ENCODE data around the gene SLC10A7. TPM values are rescaled to one million over a fixed set of nuclear protein-coding genes. Genes with fewer than 3 reads are reported as not detected.

Gene SLC10A7
- total and polyA plus RNA-seq, 7 donors = 1.3 to 5.7 (median 3.9) TPM

GRCh38 chr4:146513548-146513947 is 8.2 kb downstream of the SLC10A7 start:
- intact Hi-C loops (cut with DNase I) = no loop called here
- no peak for TF ChIP-seq CTCF (IDR thresholded peaks at IDR 0.05)
- Histone ChIP-seq H3K4me3 (no peak overlapping the region), H3K27ac (no peak overlapping the region), H3K36me3 (ENCODE audit: insufficient read depth in 1 of 2, low read depth in 1 of 2) (peaks cover 1 to 35% of the 10 kb centered on the region in 2 donors), H3K9me3 (no peaks in the 10 kb centered on the region), H3K27me3 (ENCODE audit: insufficient read depth in 3 of 3, low read length in 2 of 3) (no peaks in the 10 kb centered on the region), H3K4me1 (no peaks in the 10 kb centered on the region)
- WGBS, 3 donors = 96 to 100% (median 100%) methylated on average over 1 of the region's 1 CpG
- DNase-seq = no peak
- ATAC-seq = no peak

GRCh38 chr4:146511381-146511780 is 10.4 kb downstream of the SLC10A7 start:
- no peak for ATAC-seq
- intact Hi-C loops (cut with DNase I) = no loop called here
- H3K36me3 ChIP-seq (ENCODE audit: insufficient read depth in 1 of 2, low read depth in 1 of 2) = peaks cover 4 to 44% of the 10 kb centered on the region in 2 donors
- H3K9me3 ChIP-seq = no peaks in the 10 kb centered on the region
- no peaks in the 10 kb centered on the region for H3K27me3 ChIP-seq (ENCODE audit: insufficient read depth in 3 of 3, low read length in 2 of 3)
- H3K27ac ChIP-seq = no peak overlapping the region
- DNase-seq = no peak
- H3K4me1 ChIP-seq = no peaks in the 10 kb centered on the region
- TF ChIP-seq CTCF (IDR thresholded peaks at IDR 0.05) = no peak
- 72 to 79% (median 76%) methylated on average over 3 of the region's 3 CpGs for WGBS, 3 donors
- no peak overlapping the region for H3K4me3 ChIP-seq

GRCh38 chr4:146510942-146511341 is 10.8 kb downstream of the SLC10A7 start:
- no peak overlapping the region for H3K4me3 ChIP-seq
- no peak for DNase-seq
- 75 to 82% (median 79%) methylated on average over 3 of the region's 3 CpGs for WGBS, 3 donors

GRCh38 chr4:146508229-146508939 is 13.4 kb downstream of the SLC10A7 start:
- Histone ChIP-seq H3K27me3 (ENCODE audit: insufficient read depth in 3 of 3, low read length in 2 of 3) (no peaks in the 10 kb centered on the region), H3K36me3 (ENCODE audit: insufficient read depth in 1 of 2, low read depth in 1 of 2) (peaks cover 7 to 30% of the 10 kb centered on the region in 2 donors), H3K4me1 (no peaks in the 10 kb centered on the region), H3K9me3 (no peaks in the 10 kb centered on the region), H3K27ac (no peak overlapping the region), H3K4me3 (no peak overlapping the region)
- no peak for TF ChIP-seq CTCF (IDR thresholded peaks at IDR 0.05)
- intact Hi-C loops (cut with DNase I) = no loop called here
- 93 to 94% (median 94%) methylated on average over 3 of the region's 3 CpGs for WGBS, 3 donors
- ATAC-seq (no peak), DNase-seq (no peak)

More at GRCh38 chr4:146510942-146511341, 10.8 kb downstream of the SLC10A7 start:
- H3K27me3 ChIP-seq (ENCODE audit: insufficient read depth in 3 of 3, low read length in 2 of 3) = no peaks in the 10 kb centered on the region
- no peak for ATAC-seq
- intact Hi-C loops (cut with DNase I) = no loop called here
- no peak for TF ChIP-seq CTCF (IDR thresholded peaks at IDR 0.05)
- no peak overlapping the region for H3K27ac ChIP-seq
- no peaks in the 10 kb centered on the region for H3K9me3 ChIP-seq
- peaks cover 4 to 40% of the 10 kb centered on the region in 2 donors for H3K36me3 ChIP-seq (ENCODE audit: insufficient read depth in 1 of 2, low read depth in 1 of 2)
- H3K4me1 ChIP-seq = no peaks in the 10 kb centered on the region

GRCh38 chr4:146507632-146508031 is 14.1 kb downstream of the SLC10A7 start:
- peaks cover 8 to 38% of the 10 kb centered on the region in 2 donors for H3K36me3 ChIP-seq (ENCODE audit: insufficient read depth in 1 of 2, low read depth in 1 of 2)

More at GRCh38 chr4:146507632-146508031, 14.1 kb downstream of the SLC10A7 start:
- Histone ChIP-seq H3K4me1 (no peaks in the 10 kb centered on the region), H3K9me3 (no peaks in the 10 kb centered on the region), H3K4me3 (no peak overlapping the region), H3K27ac (no peak overlapping the region), H3K27me3 (ENCODE audit: insufficient read depth in 3 of 3, low read length in 2 of 3) (no peaks in the 10 kb centered on the region)
- intact Hi-C loops (cut with DNase I) = no loop called here
- no peak for TF ChIP-seq CTCF (IDR thresholded peaks at IDR 0.05)
- DNase-seq = no peak
- ATAC-seq = no peak
- 97 to 100% (median 97%) methylated on average over 2 of the region's 2 CpGs for WGBS, 3 donors
